HG03432 (cell line): Measurements from ENCODE around the gene NUDT3.
"Not testable (repeated sequence)": the region's sequence is repeated elsewhere in the genome, so short reads cannot be mapped to it uniquely, and the experiment has no call there.

Source experiments
- ATAC-seq: cut with Tn5 transposase; IDR thresholded peaks from one replicate; pipeline ENCODE4 v1.9.1; 2021; ENCODE audit warnings: mild to moderate bottlenecking, moderate library complexity; ENCODE audit not compliant: unreplicated experiment

NUDT3 gene

GRCh38 chr6:34346175-34347119 lies 46.0 kb downstream of the NUDT3 start:
- ATAC-seq = no peak

- no peak for ATAC-seq
These were observed 48.7 kb downstream of the NUDT3 start for GRCh38 chr6:34343806-34344205.

GRCh38 chr6:34342247-34342646 lies 50.2 kb downstream of the NUDT3 start:
- ATAC-seq = no peak

- no peak for ATAC-seq
These were observed 50.9 kb downstream of the NUDT3 start for GRCh38 chr6:34341481-34341971.

- ATAC-seq = no peak
These were observed 51.5 kb downstream of the NUDT3 start for GRCh38 chr6:34340906-34341480.

- no peak for ATAC-seq
These were observed 52.1 kb downstream of the NUDT3 start for GRCh38 chr6:34340394-34340793.

- ATAC-seq = no peak
These were observed 52.5 kb downstream of the NUDT3 start for GRCh38 chr6:34339971-34340370.

- no peak for ATAC-seq
These were observed 53.0 kb downstream of the NUDT3 start for GRCh38 chr6:34339432-34339831.

- ATAC-seq = no peak
These were observed 53.7 kb downstream of the NUDT3 start for GRCh38 chr6:34338811-34339210.

- no peak for ATAC-seq
These were observed 54.1 kb downstream of the NUDT3 start for GRCh38 chr6:34338377-34338776.

- no peak for ATAC-seq
These were observed 57.6 kb downstream of the NUDT3 start for GRCh38 chr6:34334796-34335416.

- no peak for ATAC-seq
These were observed 58.6 kb downstream of the NUDT3 start for GRCh38 chr6:34333858-34334257.

- no peak for ATAC-seq
These were observed 59.9 kb downstream of the NUDT3 start for GRCh38 chr6:34332251-34333198.

- ATAC-seq = no peak
These were observed 61.0 kb downstream of the NUDT3 start for GRCh38 chr6:34331371-34332050.

GRCh38 chr6:34329814-34330213 lies 62.7 kb downstream of the NUDT3 start:
- not testable (repeated sequence) for ATAC-seq

GRCh38 chr6:34328969-34329368 lies 63.5 kb downstream of the NUDT3 start:
- ATAC-seq = no peak

GRCh38 chr6:34327313-34328205 lies 64.9 kb downstream of the NUDT3 start:
- ATAC-seq = not testable (repeated sequence)

GRCh38 chr6:34325633-34326032 lies 66.8 kb downstream of the NUDT3 start:
- ATAC-seq = no peak
